Stimulated activated CD4-positive, alpha-beta T cell treated with anti-CD3 and anti-CD28 coated beads, Interleukin-4, amount 100 ng/mL, for 4 hours (primary cell): Measurements from ENCODE around the gene SMIM35.
"Not testable (repeated sequence)": the region's sequence is repeated elsewhere in the genome, so short reads cannot be mapped to it uniquely, and the experiment has no call there.

Experiments
- DNase-seq, 2 experiments: peaks; one replicate each; pipeline ENCODE4 v3.0.0-alpha.2; 2020

Gene SMIM35

GRCh38 chr11:118079491-118079890 lies 7.3 kb downstream of the SMIM35 start:
- no peak for DNase-seq

GRCh38 chr11:118078911-118079411 lies 7.8 kb downstream of the SMIM35 start:
- DNase-seq, result no peak

GRCh38 chr11:118076754-118077281 lies 9.9 kb downstream of the SMIM35 start, which contains the start of gene TMPRSS4:
Gene TMPRSS4 (plus strand): TSS chr11:118077078. CDS start chr11:118077303, 225 bp downstream.
- DNase-seq, result no peak

GRCh38 chr11:118074785-118075184 lies 12.0 kb downstream of the SMIM35 start:
- DNase-seq, result no peak

- DNase-seq, result no peak
Measured at GRCh38 chr11:118074091-118074685, 12.6 kb downstream of the SMIM35 start.

GRCh38 chr11:118073554-118073953 lies 13.2 kb downstream of the SMIM35 start:
- DNase-seq, result no peak

- no peak for DNase-seq
Measured at GRCh38 chr11:118071416-118072030, 15.2 kb downstream of the SMIM35 start.

- no peak for DNase-seq
Measured at GRCh38 chr11:118068945-118069612, 17.7 kb downstream of the SMIM35 start.

GRCh38 chr11:118068206-118068944 lies 18.4 kb downstream of the SMIM35 start:
- DNase-seq, result no peak

GRCh38 chr11:118067006-118067405 lies 19.8 kb downstream of the SMIM35 start:
- DNase-seq, result no peak

GRCh38 chr11:118065384-118065783 lies 21.4 kb downstream of the SMIM35 start:
- DNase-seq, result no peak

- DNase-seq, result no peak
Measured at GRCh38 chr11:118064956-118065355, 21.8 kb downstream of the SMIM35 start.

- DNase-seq, result not testable (repeated sequence)
Measured at GRCh38 chr11:118062631-118063030, 24.1 kb downstream of the SMIM35 start.

- DNase-seq, result not testable (repeated sequence)
Measured at GRCh38 chr11:118062181-118062580, 24.6 kb downstream of the SMIM35 start.

- DNase-seq, result no peak
Measured at GRCh38 chr11:118061586-118062125, 25.1 kb downstream of the SMIM35 start.

GRCh38 chr11:118060869-118061268 lies 25.9 kb downstream of the SMIM35 start:
- DNase-seq, result no peak

GRCh38 chr11:118060081-118060661 lies 26.6 kb downstream of the SMIM35 start:
- no peak for DNase-seq

- DNase-seq, result no peak
Measured at GRCh38 chr11:118059246-118059940, 27.4 kb downstream of the SMIM35 start.

GRCh38 chr11:118058311-118059245 lies 28.2 kb downstream of the SMIM35 start:
- DNase-seq, result no peak
